OCI-LY7 (cell line): ENCODE results near the gene ERVFRD-1.

Experiments used
- EZH2phosphoT487 ChIP-seq: fragments of 200-600 bp; sonication (generic); IDR thresholded peaks from 2 replicates; pipeline ENCODE4 v1.6.1; 2018; ENCODE audit warnings: low read depth, borderline replicate concordance, mild to moderate bottlenecking, mixed run types, antibody characterized with exemption, low read length, moderate library complexity, mixed read lengths
- TF ChIP-seq, protein P1 (sequence below): fragments of 200-600 bp; sonication (generic); conservative IDR thresholded peaks from 2 replicates; pipeline ENCODE4 v1.5.1; 2014; ENCODE audit warnings: mild to moderate bottlenecking, antibody characterized with exemption, low read length, moderate library complexity, mixed read lengths

DNA sequence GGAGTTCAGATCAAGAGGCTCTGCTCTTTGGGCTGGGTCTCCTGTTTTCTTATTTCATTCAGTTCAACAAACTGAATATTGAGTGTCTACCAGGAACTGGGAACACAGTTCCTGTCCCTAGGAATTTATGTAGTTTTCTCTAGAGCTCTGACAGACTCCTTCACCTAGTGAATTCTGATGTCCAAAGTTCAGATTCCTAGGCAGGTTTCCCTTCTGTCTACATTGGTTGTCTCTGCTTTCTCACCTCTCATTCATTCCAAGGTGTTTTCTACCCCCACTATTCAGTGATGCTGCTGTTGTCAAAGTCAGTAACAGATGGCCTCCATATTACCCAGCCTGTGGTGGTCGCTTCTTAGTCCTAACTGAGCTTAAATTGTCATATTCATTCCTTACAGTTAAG, 13.5 kb downstream of the ERVFRD-1 start:
- TF ChIP-seq, protein P1, sequence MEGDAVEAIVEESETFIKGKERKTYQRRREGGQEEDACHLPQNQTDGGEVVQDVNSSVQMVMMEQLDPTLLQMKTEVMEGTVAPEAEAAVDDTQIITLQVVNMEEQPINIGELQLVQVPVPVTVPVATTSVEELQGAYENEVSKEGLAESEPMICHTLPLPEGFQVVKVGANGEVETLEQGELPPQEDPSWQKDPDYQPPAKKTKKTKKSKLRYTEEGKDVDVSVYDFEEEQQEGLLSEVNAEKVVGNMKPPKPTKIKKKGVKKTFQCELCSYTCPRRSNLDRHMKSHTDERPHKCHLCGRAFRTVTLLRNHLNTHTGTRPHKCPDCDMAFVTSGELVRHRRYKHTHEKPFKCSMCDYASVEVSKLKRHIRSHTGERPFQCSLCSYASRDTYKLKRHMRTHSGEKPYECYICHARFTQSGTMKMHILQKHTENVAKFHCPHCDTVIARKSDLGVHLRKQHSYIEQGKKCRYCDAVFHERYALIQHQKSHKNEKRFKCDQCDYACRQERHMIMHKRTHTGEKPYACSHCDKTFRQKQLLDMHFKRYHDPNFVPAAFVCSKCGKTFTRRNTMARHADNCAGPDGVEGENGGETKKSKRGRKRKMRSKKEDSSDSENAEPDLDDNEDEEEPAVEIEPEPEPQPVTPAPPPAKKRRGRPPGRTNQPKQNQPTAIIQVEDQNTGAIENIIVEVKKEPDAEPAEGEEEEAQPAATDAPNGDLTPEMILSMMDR: no peak
- TF ChIP-seq EZH2phosphoT487: no peak
